Measurements from ENCODE around the gene DCUN1D5.

- TF ChIP-seq RAD21 (conservative IDR thresholded peaks at IDR 0.05), result no peak
- TF ChIP-seq CTCF (IDR thresholded peaks at IDR 0.05; ENCODE audit: poor library complexity, severe bottlenecking), result no peak
- TF ChIP-seq REST (IDR thresholded peaks at IDR 0.05; ENCODE audit: borderline replicate concordance), result no peak
- no peak for TF ChIP-seq TAF1 (IDR thresholded peaks at IDR 0.05; ENCODE audit: low read depth)
These were observed 14.4 kb downstream of the DCUN1D5 start for GRCh38 chr11:103077554-103077953.
